ENCODE data around the gene HCAR2. TPM values are rescaled to one million over a fixed set of nuclear protein-coding genes. Genes with fewer than 3 reads are reported as not detected.

The HCAR2 gene
- total and polyA plus RNA-seq, 2 of the 13 experiments (the other 11 are each of a cell fraction or from before 2014, with no cell fraction given), result 0.09 to 5.6 TPM

DNA sequence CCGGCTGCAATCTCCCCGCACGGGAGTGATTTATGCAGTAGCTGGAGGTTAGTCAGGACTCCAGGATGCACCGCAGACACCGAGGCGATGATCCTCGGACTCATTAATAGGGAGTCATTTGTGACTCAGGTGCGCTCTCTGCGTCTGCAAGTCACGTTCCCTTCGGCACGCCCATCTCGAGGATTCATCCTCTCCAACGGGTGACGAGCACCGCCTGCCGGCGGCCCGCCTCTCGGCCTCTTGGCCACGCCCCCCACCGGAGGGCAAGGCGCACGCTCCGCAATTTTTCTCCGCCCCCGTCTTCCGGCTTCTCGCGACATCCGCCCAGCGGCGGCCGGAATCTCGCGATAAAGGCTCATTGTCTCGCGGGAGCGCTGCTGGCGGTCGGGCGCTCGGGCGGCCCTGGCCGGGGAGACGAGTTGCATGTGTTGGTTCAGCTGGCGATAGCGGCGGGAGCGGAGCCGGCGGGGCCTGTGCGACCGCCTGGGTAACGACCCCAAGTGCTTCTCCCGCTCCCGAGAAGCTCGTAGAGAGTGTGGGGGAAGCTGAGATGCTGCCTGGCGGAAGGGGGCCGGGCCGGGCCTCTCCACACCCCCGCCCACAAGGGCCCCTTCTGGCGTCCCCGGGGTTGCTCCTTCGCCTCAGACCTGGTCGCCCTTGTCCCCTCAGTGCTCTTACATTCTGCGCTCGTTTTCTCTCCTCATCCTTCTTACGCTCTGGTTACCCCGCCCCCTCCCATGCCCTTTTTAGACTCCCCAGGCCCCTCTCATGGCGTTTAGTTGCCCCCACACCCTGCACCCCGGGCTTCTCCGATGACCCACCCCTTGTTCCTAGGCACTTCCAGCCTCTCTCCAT is 49.5 kb upstream of the HCAR2 start, which contains the start of gene DENR (continued):
- TF ChIP-seq, protein P1, sequence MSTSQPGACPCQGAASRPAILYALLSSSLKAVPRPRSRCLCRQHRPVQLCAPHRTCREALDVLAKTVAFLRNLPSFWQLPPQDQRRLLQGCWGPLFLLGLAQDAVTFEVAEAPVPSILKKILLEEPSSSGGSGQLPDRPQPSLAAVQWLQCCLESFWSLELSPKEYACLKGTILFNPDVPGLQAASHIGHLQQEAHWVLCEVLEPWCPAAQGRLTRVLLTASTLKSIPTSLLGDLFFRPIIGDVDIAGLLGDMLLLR (CRISPR knock-in tag; IDR thresholded peaks at IDR 0.05), result 0 out of 2 replicates have a peak, but pooled peaks have one; percentile 65
- no peak for TF ChIP-seq ARNT (IDR thresholded peaks at IDR 0.05)
- no peak for TF ChIP-seq PCBP1 (IDR thresholded peaks at IDR 0.05; ENCODE audit: borderline replicate concordance, low read depth, low read length)
- no peak for TF ChIP-seq TBL1XR1 (IDR thresholded peaks at IDR 0.05; ENCODE audit: borderline replicate concordance, low read length, partially characterized antibody)
- TF ChIP-seq NFAT5 (CRISPR knock-in tag; IDR thresholded peaks at IDR 0.05), result no peak
- TF ChIP-seq ZNF549 (CRISPR knock-in tag; IDR thresholded peaks at IDR 0.05), result no peak
- peak; percentile 83; the same call in 1 of the 2 replicates for TF ChIP-seq KDM4B (CRISPR knock-in tag; IDR thresholded peaks at IDR 0.05)
- no peak for TF ChIP-seq ZBTB7A (CRISPR knock-in tag; IDR thresholded peaks at IDR 0.05)
- 0 out of 2 replicates have a peak, but pooled peaks have one; percentile 50 for TF ChIP-seq ZNF446 (CRISPR knock-in tag; IDR thresholded peaks at IDR 0.05)
- TF ChIP-seq, protein P2, sequence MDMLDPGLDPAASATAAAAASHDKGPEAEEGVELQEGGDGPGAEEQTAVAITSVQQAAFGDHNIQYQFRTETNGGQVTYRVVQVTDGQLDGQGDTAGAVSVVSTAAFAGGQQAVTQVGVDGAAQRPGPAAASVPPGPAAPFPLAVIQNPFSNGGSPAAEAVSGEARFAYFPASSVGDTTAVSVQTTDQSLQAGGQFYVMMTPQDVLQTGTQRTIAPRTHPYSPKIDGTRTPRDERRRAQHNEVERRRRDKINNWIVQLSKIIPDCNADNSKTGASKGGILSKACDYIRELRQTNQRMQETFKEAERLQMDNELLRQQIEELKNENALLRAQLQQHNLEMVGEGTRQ (IDR thresholded peaks at IDR 0.05; ENCODE audit: low read depth, low read length), result no peak; the same call in 1 of the 2 replicates
- TF ChIP-seq, protein P2 (CRISPR knock-in tag; IDR thresholded peaks at IDR 0.05; ENCODE audit: borderline replicate concordance), result no peak; the same call in 1 of the 2 replicates
- peak; percentile 92 for TF ChIP-seq ZNF501 (CRISPR knock-in tag; IDR thresholded peaks at IDR 0.05)
- TF ChIP-seq, protein P3, sequence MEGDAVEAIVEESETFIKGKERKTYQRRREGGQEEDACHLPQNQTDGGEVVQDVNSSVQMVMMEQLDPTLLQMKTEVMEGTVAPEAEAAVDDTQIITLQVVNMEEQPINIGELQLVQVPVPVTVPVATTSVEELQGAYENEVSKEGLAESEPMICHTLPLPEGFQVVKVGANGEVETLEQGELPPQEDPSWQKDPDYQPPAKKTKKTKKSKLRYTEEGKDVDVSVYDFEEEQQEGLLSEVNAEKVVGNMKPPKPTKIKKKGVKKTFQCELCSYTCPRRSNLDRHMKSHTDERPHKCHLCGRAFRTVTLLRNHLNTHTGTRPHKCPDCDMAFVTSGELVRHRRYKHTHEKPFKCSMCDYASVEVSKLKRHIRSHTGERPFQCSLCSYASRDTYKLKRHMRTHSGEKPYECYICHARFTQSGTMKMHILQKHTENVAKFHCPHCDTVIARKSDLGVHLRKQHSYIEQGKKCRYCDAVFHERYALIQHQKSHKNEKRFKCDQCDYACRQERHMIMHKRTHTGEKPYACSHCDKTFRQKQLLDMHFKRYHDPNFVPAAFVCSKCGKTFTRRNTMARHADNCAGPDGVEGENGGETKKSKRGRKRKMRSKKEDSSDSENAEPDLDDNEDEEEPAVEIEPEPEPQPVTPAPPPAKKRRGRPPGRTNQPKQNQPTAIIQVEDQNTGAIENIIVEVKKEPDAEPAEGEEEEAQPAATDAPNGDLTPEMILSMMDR (CRISPR knock-in tag; IDR thresholded peaks at IDR 0.05), result peak; percentile 99
- 0 out of 2 replicates have a peak, but pooled peaks have one; percentile 33 for TF ChIP-seq ZNF670 (CRISPR knock-in tag; IDR thresholded peaks at IDR 0.05; ENCODE audit: borderline replicate concordance)
- TF ChIP-seq, protein P4, sequence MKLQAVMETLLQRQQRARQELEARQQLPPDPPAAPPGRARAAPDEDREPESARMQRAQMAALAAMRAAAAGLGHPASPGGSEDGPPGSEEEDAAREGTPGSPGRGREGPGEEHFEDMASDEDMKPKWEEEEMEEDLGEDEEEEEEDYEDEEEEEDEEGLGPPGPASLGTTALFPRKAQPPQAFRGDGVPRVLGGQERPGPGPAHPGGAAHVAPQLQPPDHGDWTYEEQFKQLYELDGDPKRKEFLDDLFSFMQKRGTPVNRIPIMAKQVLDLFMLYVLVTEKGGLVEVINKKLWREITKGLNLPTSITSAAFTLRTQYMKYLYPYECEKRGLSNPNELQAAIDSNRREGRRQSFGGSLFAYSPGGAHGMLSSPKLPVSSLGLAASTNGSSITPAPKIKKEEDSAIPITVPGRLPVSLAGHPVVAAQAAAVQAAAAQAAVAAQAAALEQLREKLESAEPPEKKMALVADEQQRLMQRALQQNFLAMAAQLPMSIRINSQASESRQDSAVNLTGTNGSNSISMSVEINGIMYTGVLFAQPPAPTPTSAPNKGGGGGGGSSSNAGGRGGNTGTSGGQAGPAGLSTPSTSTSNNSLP (IDR thresholded peaks at IDR 0.05; ENCODE audit: low read depth, low read length), result no peak; the same call in 1 of the 2 replicates
- no peak for TF ChIP-seq POLR2AphosphoS2 (IDR thresholded peaks at IDR 0.05; ENCODE audit: low read depth, low read length)
- TF ChIP-seq TMF1 (CRISPR knock-in tag; IDR thresholded peaks at IDR 0.05; ENCODE audit: low read depth), result peak; percentile 39; the same call in 1 of the 2 replicates
